ENCODE measurements around the gene SOX5. TPM values are rescaled to one million over a fixed set of nuclear protein-coding genes. Genes with fewer than 3 reads are reported as not detected.
"Not testable (repeated sequence)": the region's sequence is repeated elsewhere in the genome, so short reads cannot be mapped to it uniquely, and the experiment has no call there.

The SOX5 gene
- total RNA-seq, 2 experiments from 2014 or later, result not detected

DNA sequence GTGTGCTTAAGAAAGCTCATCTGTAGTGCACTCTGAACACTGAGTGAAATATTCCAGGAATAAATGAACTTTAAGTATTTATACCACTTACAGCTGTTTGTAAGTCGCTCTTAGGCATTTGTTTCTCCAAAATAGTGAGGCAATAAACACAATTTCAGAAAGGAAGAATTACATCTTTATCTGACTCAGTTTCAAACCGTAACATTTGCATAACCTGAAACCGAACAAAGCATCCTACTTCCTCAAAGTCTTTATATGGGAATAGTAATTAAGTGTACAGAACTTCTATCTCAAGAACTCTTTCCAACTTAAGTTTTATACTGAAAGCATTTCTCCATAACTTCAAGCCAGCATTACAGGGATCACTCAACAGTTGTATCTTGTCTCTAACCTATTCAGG lies 58.4 kb downstream of the SOX5 start:
- Mint-ChIP-seq H3K9me3 (no peaks in the 10 kb centered on the region), H3K27me3 (no peaks in the 10 kb centered on the region), H3K36me3 (ENCODE audit: low read depth) (no peaks in the 10 kb centered on the region), H3K4me1 (no peaks in the 10 kb centered on the region), H3K4me3 (no peak overlapping the region), H3K27ac (no peak overlapping the region)
- DNase-seq, result no peak
- ChIA-PET POLR2A (no interaction called here), CTCF (no interaction called here)

DNA sequence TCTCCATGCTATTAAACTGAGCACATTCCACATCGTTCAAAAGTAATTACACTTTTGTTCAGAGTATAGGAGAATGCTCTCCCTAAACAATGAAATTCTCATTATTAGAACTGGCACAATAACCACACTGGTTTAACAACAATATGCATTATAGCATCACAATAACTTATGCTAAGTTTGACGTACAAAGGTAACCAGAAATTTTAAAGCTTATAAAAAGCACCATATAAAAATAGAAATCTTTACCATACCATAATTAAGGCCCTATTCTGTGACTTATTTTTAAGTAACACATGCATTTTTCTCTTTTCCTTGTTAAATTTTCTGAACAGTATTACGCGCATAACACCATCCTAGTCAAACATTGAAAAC lies 60.4 kb downstream of the SOX5 start:
- Mint-ChIP-seq H3K4me3 (no peak overlapping the region), H3K36me3 (ENCODE audit: low read depth) (no peaks in the 10 kb centered on the region), H3K27ac (no peak overlapping the region), H3K27me3 (no peaks in the 10 kb centered on the region), H3K9me3 (no peaks in the 10 kb centered on the region), H3K4me1 (no peaks in the 10 kb centered on the region)
- ChIA-PET POLR2A (no interaction called here), CTCF (no interaction called here)
- no peak for DNase-seq

DNA sequence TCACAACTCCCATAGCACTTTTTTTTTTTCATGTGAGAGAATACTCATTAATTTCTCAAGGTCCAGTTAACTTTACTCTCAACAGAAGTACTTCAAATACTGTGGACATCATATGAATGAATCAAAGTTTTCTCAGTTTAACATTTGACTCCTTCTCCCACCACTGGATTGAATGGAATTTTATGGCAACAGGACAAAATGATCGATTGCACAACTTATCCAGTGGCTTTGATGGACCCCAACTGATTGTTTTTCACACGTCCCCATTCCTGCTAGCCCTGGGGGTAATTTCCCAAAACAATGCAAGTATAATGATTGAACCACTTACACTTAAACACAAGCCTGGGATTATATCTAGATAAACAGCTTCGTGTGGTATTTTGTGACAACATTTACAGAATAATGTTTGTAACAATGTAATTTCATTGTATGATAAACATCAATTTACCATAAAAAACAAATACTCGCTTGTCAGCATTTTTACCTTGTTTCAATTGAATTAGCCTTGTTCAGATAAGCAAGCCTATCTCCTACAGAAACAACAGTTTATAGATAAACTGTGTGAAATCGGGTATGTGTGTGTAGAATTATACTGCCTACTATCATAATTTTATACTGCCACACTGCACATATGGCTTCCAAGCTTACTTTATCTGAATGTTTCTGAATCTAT lies 60.9 kb downstream of the SOX5 start:
- Mint-ChIP-seq H3K36me3 (ENCODE audit: low read depth) (no peaks in the 10 kb centered on the region), H3K27me3 (no peaks in the 10 kb centered on the region)

DNA sequence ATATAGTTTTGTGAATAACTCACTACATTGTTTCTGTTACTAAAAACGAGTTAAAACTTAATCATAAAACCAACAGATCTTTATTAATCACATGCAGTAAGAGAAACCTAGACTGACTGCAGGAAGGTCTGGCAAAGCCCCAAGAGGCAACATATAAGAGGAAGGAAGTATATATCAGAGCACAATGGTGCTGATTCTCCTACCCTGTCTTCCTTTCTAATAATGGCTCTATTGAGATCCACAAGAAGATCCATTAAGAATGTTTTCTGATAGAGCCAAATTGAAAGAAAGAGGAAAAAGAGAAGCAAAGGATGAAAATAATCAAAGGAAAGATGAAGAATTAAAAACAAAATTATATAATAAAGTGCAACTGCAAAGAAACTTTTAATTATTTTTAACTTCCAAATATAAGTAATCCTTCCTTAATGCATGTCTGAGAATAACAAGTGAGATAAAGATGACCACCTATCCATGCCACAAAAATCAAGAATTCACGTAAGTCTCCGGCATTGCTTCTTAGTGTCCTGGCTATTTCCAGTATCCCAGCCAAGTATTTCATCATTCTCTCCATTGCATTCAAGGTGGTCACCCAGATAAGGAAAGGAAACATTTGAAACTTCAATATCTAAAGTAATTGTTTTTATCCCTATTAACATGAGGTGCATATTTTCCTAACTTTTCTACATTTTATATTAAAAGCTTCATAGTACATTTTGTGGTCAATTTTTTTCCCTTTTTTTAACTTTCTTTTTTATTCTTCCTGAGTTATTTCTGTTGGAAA lies 62.2 kb downstream of the SOX5 start:
- Mint-ChIP-seq H3K36me3 (ENCODE audit: low read depth) (no peaks in the 10 kb centered on the region), H3K27me3 (no peaks in the 10 kb centered on the region), H3K27ac (no peak overlapping the region), H3K4me1 (no peaks in the 10 kb centered on the region), H3K4me3 (no peak overlapping the region), H3K9me3 (no peaks in the 10 kb centered on the region)
- ChIA-PET POLR2A (no interaction called here), CTCF (no interaction called here)
- DNase-seq, result no peak

More for the DNA sequence above, 60.9 kb downstream of the SOX5 start:
- ChIA-PET CTCF (no interaction called here), POLR2A (no interaction called here)
- Mint-ChIP-seq H3K27ac (no peak overlapping the region), H3K4me3 (no peak overlapping the region), H3K9me3 (no peaks in the 10 kb centered on the region), H3K4me1 (no peaks in the 10 kb centered on the region)
- no peak for DNase-seq

DNA sequence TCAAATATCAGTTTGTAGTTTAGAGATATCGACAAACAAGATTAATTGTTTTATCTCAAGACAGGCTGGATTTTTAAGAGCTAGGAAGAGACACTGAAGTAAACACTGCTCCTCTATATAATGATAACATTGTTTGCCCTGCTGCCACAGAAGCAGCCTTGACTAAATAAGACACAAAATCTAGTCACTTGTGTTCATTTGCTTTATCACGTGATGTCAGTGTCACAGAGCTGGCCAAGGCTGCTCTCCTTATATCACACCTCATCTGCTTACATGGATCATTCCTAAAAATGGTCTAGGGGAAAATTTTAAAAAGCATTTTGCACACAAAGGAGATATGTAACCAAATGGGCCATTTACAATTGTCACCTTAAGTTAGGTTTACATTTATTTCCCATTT lies 64.1 kb downstream of the SOX5 start:
- no peaks in the 10 kb centered on the region for H3K4me1 Mint-ChIP-seq
- no peak for DNase-seq
- ChIA-PET POLR2A (no interaction called here), CTCF (no interaction called here)
- H3K27me3 Mint-ChIP-seq, result no peaks in the 10 kb centered on the region
- H3K27ac Mint-ChIP-seq, result no peak overlapping the region
- no peaks in the 10 kb centered on the region for H3K9me3 Mint-ChIP-seq
- no peaks in the 10 kb centered on the region for H3K36me3 Mint-ChIP-seq (ENCODE audit: low read depth)
- no peak overlapping the region for H3K4me3 Mint-ChIP-seq

DNA sequence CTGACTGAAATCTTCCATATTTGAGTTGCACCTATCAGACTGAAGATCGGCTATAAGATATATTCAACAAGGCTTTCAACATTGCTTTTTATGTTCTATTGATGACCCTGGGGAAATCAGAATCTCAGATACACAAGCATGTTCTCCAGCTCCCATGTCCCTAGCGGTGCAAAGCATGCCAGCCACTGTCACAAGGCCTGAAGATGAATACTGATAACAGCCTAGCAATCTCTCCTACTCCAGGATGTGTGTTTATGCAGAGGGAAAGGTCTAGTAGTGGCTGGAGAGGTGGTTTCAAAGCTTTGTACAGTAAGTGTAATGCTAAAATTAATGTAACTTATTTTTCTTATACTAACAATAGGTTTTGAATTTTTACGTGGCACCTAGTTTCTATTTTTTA lies 64.6 kb downstream of the SOX5 start:
- Mint-ChIP-seq H3K4me3 (no peak overlapping the region), H3K9me3 (no peaks in the 10 kb centered on the region), H3K27me3 (no peaks in the 10 kb centered on the region), H3K4me1 (no peaks in the 10 kb centered on the region), H3K27ac (no peak overlapping the region), H3K36me3 (ENCODE audit: low read depth) (no peaks in the 10 kb centered on the region)
- ChIA-PET POLR2A (no interaction called here), CTCF (no interaction called here)
- no peak for DNase-seq

DNA sequence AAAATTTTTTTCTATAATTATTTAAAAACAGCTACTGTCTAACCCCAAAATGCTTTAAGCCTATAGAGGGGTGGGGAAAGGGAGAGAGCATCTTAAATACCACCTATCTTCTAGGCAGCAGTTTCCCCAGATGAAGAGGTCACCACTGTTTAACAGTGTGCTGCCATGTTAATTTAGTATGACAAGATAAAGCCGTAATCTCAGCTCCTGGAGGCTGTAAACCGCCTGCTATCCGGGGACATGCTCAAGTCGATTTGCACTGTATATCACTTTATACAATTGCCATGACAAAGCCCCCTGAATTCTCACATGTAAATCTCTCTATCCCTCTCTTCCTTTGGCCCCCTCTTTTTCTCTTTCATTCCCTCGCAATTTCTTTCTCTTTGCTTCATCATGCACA lies 68.5 kb downstream of the SOX5 start:
- Mint-ChIP-seq H3K9me3 (no peaks in the 10 kb centered on the region), H3K27ac (no peak overlapping the region), H3K4me1 (no peaks in the 10 kb centered on the region), H3K27me3 (no peaks in the 10 kb centered on the region), H3K4me3 (no peak overlapping the region), H3K36me3 (ENCODE audit: low read depth) (no peaks in the 10 kb centered on the region)
- ChIA-PET CTCF (no interaction called here), POLR2A (no interaction called here)
- no peak for DNase-seq

DNA sequence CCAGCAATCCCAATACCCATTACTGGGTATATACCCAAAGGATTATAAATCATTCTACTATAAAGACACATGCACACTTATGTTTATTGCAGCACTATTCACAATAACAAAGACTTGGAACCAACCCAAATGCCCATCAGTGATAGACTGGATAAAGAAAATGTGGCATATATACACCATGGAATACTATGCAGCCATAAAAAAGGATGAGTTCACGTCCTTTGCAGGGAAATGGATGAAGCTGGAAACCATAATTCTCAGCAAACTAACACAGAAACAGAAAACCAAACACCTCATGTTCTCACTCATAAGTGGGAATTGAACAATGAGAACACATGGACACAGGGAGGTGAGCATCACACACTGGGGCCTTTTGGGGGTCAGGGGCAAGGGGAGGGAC lies 72.9 kb downstream of the SOX5 start:
- H3K27me3 Mint-ChIP-seq; DNase-seq; H3K27ac Mint-ChIP-seq; H3K9me3 Mint-ChIP-seq; H3K4me3 Mint-ChIP-seq; CTCF ChIA-PET; H3K4me1 Mint-ChIP-seq; POLR2A ChIA-PET; H3K36me3 Mint-ChIP-seq (ENCODE audit: low read depth): not testable (repeated sequence)

DNA sequence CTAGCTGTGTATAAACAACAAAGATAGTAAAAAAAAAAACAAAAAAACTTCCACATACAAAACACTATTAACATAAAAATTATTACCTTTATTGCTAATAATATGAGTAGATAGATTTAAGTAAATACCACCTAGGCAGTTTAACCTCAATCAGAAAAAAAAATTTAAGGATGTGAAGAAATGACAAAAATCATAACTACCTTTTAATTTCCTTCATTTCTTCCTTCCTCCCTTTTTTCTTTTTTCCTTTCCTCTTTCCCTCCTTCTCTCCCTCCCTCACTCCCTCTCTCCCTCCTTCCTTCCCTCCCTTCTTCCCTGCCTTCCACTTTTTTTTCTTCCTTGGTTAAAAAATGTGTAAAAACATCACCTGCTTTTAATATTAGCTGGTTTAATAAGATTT lies 81.7 kb downstream of the SOX5 start:
- no peaks in the 10 kb centered on the region for H3K4me1 Mint-ChIP-seq
- H3K9me3 Mint-ChIP-seq, result peaks cover 2% of the 10 kb centered on the region
- no peaks in the 10 kb centered on the region for H3K27me3 Mint-ChIP-seq
- no peak overlapping the region for H3K4me3 Mint-ChIP-seq
- H3K27ac Mint-ChIP-seq, result no peak overlapping the region
- POLR2A ChIA-PET, result no interaction called here
- DNase-seq, result no peak
- CTCF ChIA-PET, result interaction anchor here (0.6 kb wide), 1 partner anchor 467 kb away, joined by 3 read pairs; no protein-coding TSS in a partner anchor
- H3K36me3 Mint-ChIP-seq (ENCODE audit: low read depth), result no peaks in the 10 kb centered on the region

DNA sequence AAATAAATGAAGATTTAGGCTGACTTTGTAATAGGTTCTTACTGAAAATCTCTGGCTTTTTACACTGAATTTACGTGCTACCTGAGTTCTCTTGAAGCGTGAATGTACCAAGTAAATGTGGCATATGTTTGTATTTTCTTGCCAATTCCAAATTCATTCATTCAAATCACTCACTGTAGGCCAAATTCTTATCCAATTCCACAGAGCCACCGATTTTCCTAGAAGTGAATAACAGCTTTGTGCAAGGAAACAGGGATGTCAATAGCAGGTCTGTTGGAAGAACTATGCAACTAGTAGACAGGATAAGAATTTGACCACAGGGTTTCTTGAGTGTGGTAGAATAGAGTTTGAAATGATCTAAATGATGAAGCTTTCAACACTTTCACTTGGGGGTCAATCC lies 86.8 kb downstream of the SOX5 start:
- no peaks in the 10 kb centered on the region for H3K4me1 Mint-ChIP-seq
- H3K9me3 Mint-ChIP-seq, result no peaks in the 10 kb centered on the region
- H3K27me3 Mint-ChIP-seq, result no peaks in the 10 kb centered on the region
- no peak overlapping the region for H3K27ac Mint-ChIP-seq
- no peak for DNase-seq
- ChIA-PET CTCF (no interaction called here), POLR2A (no interaction called here)
- H3K36me3 Mint-ChIP-seq (ENCODE audit: low read depth), result no peaks in the 10 kb centered on the region
- H3K4me3 Mint-ChIP-seq, result no peak overlapping the region

DNA sequence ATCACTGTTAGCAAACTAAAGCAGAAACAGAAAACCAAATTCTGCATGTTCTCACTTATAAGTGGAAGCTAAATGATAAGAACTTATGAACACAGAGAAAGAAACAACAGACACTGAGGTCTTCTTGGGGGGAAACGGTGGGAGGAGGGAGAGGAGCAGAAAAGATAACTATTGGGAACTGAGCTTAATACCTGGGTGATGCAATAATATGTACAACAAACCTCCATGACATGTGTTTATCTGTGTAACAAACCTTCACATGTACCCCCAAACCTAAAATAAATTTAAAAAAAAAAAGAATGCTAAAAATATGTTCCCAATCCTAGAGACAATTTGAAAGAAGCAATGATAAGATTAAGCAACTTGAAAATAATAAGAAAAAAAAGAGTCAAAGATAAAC lies 89.5 kb downstream of the SOX5 start:
- no peak for DNase-seq
- H3K4me3 Mint-ChIP-seq, result no peak overlapping the region
- no peaks in the 10 kb centered on the region for H3K36me3 Mint-ChIP-seq (ENCODE audit: low read depth)
- no peak overlapping the region for H3K27ac Mint-ChIP-seq
- no peaks in the 10 kb centered on the region for H3K27me3 Mint-ChIP-seq
- H3K9me3 Mint-ChIP-seq, result no peaks in the 10 kb centered on the region
- ChIA-PET POLR2A (no interaction called here), CTCF (no interaction called here)
- H3K4me1 Mint-ChIP-seq, result no peaks in the 10 kb centered on the region

DNA sequence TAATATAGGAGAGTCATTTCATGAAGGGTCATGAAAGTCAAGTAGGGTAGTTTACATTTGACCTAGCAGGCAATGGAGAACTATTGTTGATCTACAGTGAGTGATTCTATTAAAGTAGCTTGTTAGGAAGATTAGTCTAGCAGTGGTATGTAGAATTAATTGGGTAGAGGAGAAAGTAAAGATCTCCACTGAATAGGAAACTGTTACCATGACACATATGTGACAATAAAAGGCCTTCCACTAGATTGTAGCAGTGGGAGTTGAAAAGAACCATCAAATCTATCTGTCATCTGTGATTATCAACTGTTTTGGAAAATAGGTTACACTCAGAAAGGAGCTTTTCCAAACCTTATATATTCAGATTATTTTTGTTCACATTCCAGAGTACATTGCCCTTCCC lies 92.3 kb downstream of the SOX5 start:
- Mint-ChIP-seq H3K4me1 (no peaks in the 10 kb centered on the region), H3K27me3 (no peaks in the 10 kb centered on the region), H3K27ac (no peak overlapping the region), H3K36me3 (ENCODE audit: low read depth) (no peaks in the 10 kb centered on the region), H3K9me3 (no peaks in the 10 kb centered on the region), H3K4me3 (no peak overlapping the region)
- no peak for DNase-seq
- ChIA-PET CTCF (no interaction called here), POLR2A (no interaction called here)

DNA sequence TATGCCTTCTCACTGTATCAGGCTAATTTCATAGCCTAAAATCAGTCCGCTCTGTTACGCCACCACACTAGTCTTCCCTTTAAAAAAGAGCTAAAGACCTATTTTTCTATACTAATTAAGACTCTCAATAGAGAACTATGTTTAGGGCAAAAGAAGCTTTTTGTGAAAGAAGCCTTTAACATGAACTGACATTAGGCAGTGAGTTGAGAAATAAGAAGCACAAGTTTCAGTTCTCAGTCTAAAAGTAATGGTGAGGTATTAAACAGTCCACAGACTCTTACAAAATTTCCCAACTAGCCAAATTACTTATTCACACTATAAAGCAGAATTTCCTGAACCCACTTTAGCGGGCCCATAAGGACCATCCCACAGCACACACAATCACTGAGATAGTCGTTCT lies 93.7 kb downstream of the SOX5 start:
- Mint-ChIP-seq H3K36me3 (ENCODE audit: low read depth) (no peaks in the 10 kb centered on the region), H3K4me3 (no peak overlapping the region), H3K27ac (no peak overlapping the region), H3K9me3 (no peaks in the 10 kb centered on the region), H3K4me1 (no peaks in the 10 kb centered on the region), H3K27me3 (no peaks in the 10 kb centered on the region)
- ChIA-PET CTCF (no interaction called here), POLR2A (no interaction called here)
- no peak for DNase-seq

DNA sequence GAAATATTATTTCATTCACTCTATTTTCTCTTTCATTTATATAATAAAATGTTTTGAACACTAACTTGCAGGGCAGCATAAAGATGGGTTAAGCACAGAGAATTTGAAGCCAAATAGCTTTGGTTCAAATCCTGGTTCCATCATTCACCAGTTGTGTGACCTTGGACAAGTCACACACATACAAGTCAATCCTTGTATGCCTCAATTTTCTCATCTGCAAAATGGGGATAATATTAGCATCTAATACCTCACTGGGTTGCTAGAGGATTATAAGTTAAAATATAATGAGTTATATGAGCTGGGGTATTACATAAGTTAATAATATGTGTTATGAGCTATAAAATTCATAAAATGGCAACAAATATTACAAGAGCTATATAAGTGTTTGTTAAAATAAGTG lies 94.9 kb downstream of the SOX5 start:
- no peak overlapping the region for H3K27ac Mint-ChIP-seq
- POLR2A ChIA-PET, result no interaction called here
- no peaks in the 10 kb centered on the region for H3K36me3 Mint-ChIP-seq (ENCODE audit: low read depth)
- H3K9me3 Mint-ChIP-seq, result no peaks in the 10 kb centered on the region
- no peaks in the 10 kb centered on the region for H3K27me3 Mint-ChIP-seq
- H3K4me1 Mint-ChIP-seq, result no peaks in the 10 kb centered on the region
- DNase-seq, result no peak
- no peak overlapping the region for H3K4me3 Mint-ChIP-seq
- CTCF ChIA-PET, result interaction anchor here (0.7 kb wide), 1 partner anchor 155 kb away, joined by 3 read pairs; no protein-coding TSS in a partner anchor

All from activated CD4-positive, alpha-beta T cell treated with anti-CD3 and anti-CD28 coated beads, Interleukin-2, amount 10 ng/mL, durations not matched to agents 7 days and 5 days (primary cell).